Measurements from ENCODE around the gene SPI1.

GRCh38 chr11:47390422-47390760 is 12.0 kb upstream of the SPI1 start:
- TF ChIP-seq POLR2A (IDR thresholded peaks at IDR 0.05) (no peak), CTCF (IDR thresholded peaks at IDR 0.05) (no peak)

All from body of pancreas (tissue), 4 donors.